GM18526 (cell line): ENCODE measurements around the gene WFS1.

Source experiments
- POLR2A ChIP-seq: IDR thresholded peaks from 3 replicates; pipeline ENCODE4 v1.6.1; 2011; ENCODE audit not compliant: insufficient read length; ENCODE audit errors: extremely low read depth

WFS1 gene

DNA sequence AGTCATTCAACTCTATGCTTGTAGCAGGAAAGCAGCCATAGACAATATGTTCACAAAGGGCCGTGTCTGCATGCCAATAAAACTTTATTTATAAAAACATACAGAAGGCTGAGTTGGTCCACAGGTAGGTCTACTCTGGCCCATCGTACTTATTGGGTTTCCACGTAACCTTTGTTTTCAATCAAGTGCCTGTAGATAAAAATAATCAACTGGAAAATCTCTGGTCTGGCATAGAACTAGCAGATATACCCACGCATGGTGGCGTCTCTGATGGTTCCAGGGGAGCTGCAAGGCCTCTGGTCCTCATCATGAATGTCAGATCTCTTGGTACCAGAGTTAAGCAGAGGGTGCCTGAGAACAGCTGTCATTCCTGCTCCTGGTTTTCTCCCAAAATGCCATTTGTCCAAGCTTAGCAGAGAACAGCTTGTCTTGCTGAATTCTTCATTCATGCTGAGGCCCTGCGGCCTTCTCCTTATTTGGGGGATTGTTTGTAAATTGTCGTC lies 37.9 kb upstream of the WFS1 start:
- TF ChIP-seq POLR2A = no peak

DNA sequence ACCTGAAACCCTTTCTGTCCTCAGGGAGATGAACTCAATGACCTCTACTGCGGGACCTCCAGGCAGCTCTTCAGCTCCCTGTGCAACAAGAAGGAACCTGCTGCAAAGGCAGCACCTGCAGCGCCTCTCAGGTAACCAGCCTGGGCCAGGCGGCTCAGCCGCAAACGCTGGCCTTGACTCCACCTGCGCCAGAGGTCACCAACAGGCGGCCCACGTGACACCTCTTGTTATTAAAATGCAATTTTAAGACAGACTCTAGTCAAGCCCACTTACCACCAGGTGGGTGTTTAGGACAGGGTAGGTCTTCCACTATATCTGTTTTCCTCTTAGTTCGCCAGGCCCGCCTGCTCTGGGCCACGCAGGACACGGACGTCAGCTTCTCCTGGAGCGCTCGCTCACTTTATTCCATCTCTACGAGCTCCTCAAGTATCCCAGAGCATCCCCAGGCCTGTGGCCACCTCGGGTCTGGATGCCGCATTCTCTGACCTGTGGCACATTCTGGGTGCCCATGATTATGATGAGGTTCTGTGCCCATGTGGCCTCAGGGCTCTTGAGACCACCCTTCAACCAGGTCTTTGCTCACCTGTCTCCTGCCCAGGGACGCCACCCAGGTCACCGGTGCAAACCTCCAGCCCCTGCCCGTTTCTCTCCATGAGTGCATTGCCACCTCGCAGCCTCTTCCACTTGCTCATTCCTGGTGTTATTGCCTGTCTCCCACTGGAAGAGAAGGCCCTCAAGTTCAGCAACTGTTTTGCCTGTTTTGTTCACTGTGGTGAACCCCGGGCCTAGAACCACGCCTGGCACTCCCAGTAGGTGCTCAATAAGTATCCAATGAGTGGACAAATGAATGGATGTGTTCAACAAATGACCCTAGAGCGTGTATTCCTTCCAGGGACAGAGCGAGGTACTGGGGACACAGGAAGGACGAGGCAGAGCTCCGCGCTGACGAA lies 36.5 kb upstream of the WFS1 start:
- TF ChIP-seq POLR2A = no peak

DNA sequence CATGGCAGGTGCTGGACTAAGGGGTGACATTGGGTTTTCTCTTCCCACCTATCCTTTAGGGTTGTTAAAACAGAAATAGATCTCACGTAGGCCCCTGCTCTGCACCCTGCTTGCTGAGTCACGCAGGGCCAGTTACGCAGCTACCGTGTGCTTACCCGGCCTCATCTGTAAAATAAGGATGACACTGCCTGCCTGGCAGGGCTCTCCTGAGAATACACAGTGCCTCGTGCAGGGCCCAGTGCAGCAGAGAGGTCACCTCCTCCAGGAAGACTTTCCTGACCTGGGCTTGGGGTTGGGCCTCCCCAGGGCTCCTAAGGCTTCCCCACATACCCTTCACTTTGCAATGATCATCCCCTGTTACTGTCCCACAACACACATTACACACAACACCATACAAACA lies 35.7 kb upstream of the WFS1 start:
- TF ChIP-seq POLR2A = no peak

DNA sequence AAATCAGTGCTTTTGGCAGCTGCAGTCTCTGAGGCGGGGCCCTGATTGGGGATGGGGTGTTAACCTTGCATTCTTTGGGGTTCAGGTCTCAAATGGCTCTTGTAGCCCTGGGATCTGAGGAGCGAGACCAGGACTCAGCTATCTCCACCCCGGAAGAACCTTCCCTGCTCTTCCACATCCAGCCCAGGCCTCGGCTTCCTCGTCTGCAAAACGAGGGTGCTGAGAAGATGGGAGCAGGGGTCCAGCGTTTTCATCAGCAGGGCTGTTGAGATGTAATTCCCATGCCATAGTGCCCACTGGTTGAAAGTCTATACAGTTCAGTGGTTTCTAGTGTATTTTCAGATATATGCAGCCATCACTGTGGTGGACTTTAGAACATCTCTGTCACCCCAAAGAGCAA lies 34.6 kb upstream of the WFS1 start:
- TF ChIP-seq POLR2A = no peak

DNA sequence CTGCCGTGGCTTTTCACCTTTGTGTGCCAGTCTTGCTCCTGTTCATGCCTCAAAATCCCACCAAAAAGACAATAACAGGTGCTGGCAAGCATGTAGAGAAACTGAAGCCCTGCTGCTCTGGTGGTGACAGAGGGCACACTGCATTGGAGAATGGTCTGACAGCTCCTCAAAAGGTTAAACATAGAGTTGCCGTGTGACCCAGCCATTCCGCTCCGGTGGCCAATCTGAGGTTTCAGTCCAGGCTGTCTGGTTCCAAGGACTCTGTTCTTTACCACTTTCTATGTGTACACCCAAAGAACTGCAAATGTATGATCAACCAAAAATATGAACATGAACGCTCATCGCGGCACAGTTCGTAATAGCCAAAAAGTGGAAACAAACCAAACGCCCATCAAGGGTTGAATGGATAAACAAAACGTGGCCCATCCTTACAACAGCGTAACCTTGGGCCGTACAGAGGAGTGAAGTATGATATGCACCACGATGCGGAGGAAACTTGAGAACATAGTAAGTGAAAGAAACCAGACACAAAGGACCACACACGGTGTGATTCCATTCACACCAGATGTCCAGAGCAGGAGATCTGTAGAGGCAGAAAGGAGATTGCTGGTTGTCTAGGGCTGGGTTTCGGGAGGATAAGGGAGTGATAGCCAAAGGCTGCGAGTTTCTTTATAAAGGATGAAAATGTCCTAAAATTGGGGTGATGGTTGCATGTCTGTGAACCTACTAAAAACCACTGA lies 33.6 kb upstream of the WFS1 start:
- no peak for TF ChIP-seq POLR2A

DNA sequence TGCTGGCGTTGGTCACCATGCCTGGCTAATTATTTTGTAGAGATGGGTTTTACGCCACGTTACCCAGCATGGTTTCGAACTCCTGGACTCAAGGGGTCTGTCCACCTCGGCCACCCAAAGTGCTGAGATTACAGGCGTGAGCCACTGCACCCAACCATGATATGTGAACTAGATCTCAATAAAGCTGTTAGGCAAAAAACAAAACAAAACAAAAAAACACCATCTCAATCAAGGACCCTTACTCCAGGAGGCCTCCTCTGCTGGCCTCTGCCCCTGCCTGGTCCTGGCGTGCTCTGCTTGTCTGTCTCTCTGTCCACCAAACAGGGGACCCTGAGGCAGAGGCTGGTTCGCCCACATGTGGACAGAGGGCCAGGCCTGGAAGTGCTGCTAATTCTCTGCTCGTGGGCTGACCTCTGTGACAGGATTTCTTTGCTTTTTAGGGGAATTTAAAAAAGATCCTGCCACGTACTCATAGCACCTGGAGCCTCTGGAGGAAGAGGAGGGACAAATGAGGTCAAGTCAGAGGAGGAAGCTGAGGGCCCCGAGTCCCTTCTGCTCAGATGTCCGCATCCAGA lies 32.7 kb upstream of the WFS1 start:
- no peak for TF ChIP-seq POLR2A

DNA sequence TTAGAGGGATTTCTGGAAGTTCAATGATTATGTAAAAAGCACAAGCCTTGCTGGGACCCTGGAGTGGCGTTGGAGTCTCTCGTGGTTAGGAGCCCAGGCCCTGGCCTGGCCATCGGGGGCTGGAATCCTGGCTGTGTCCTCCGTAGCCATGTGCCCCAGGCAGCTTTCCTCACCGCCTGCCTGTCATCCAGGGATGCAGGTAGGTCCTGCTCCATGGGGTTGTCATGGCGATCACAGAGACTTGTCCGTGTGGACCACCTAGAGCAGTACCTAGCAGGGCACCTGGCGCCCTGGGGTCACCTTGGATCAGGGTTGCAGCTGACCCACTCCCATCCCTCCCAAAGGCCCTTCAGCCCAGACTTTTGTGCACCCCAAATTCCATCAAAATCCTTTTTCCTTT lies 30.2 kb upstream of the WFS1 start:
- no peak for TF ChIP-seq POLR2A

DNA sequence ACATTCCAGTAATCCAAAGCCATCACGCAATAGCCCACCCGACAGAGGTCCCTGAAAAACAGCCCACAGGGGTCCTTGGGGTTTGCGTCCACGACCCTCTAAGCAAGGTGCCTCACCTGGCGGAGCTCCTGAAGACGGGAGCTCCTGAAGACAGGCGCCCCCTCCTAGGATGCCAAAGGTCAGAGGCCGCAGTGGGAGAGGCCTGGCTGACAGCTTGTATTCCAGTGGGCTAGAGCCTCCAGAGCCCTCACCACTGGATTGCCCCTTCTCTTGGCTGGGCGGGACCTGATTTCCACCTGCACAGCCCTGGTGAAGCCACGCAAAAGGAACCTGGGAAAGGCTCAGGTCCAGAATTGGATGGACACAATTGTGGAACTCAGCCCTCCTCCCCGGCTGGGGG lies 29.7 kb upstream of the WFS1 start:
- TF ChIP-seq POLR2A = no peak

DNA sequence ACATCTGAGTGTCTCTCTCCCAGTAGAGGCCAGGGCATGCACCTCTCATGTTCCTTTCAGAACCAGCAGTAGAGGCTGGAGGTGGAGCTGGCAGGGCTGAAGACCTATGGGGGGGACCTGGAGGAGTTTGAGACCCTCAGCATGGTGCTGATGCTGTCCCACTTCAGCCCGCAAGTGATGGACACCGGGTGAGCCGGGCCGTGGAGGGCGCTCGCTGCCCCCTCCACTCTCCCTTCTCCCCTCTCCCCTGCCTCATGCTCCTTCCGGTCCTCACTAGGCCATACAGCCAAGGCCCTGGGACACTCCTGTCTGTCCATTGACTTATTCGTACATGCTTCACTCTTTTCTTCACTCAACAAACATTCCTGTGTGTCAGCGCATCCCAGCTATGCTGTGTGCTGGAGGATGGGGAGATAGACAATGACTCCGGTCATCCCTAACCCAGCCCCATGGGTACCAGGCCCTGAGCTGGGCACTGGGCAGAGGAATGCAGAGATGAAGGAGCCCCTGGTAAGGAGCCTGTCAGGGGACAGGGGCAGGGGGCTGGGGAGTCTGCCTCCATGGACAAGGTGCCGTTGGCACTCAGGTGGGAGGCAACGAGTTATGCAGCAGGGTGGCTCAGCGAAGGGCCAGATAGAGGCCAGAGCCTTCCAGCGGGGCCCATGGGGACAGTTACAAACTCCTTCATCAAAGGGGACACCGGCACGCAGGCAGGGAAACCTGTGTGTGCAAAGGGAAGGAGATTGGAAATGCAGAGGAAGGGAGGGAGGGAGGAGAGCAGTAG lies 28.4 kb upstream of the WFS1 start:
- TF ChIP-seq POLR2A = no peak

DNA sequence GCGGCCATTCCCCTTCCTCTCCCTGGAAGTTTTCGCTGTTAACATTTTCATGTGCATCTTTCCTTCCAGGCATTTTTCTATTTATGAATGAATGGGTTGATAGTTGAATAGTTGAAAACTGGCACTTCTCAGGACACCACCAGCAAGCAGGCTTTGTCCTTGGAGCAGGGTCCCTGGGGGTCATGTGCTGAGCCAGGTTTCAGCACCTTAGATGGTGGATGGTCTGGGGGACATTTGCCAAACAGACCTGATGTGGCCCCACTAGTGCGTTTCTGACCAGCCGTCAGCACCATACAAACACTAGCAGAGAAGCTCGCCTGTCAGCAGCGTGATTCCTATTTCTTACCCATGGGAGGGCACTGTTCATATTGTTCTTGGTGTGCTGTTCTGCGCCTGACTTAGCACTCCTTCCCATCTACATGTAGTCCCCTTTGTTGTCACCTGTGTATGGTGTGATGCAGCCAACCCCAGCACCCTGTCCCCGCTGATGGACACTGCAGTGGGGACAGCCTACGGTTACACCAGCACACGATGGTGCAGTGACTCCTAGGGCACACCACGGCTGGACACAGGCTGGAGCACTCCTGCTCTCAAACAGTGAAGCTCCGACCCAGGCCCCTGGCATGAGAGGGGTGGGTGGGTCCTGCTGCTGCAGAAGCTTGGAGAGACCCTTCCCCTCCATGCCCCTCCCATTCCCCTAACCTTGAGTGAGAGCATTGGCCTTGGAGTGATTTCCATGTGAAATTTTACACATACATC lies 27.2 kb upstream of the WFS1 start:
- TF ChIP-seq POLR2A = no peak

DNA sequence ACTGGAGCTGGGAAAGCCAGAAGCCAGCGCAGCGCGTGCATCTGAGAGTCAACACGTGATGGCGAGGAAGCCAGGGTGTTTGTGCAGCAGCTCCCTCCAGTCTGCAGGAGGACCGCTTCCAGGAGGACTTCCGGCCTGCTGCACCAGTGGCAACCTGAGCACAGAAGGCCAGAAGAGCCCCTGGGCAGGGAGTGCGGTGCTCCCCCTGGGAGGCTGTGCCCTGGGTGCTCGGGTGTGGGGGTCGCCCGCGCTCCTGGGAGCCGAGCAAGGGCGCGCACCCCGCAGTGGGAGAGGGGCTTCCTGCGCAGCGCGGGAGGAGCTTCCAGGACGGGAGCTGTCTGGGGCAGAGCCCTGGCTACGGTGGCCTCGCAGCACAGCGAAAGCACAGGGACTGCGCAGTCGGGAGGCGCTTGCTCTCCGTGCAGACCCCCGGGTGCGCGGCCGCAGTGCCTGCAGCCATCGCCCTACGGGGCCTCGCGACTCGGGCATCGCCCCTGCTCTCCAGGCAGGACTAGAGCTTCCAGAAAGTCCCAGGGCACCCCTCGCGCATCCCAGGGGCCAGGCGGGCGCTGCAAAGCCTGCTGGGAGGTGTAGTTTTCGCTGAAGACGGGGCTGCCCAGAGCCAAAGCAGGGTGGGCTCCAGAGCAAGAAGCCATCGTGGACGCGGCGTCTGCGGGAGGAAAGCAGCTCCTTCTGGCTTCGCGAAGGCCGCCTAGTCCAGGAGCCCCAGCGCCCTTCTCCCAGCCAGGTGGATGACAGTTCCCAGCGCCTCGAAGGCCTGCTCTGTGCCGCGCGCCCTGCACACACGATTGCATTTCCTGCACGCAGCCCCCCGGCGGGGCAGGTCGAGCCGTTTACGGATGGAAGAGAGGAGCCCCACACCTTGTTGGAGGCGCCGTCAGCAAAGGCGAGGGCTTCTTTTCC lies 24.1 kb upstream of the WFS1 start:
- TF ChIP-seq POLR2A = no peak

DNA sequence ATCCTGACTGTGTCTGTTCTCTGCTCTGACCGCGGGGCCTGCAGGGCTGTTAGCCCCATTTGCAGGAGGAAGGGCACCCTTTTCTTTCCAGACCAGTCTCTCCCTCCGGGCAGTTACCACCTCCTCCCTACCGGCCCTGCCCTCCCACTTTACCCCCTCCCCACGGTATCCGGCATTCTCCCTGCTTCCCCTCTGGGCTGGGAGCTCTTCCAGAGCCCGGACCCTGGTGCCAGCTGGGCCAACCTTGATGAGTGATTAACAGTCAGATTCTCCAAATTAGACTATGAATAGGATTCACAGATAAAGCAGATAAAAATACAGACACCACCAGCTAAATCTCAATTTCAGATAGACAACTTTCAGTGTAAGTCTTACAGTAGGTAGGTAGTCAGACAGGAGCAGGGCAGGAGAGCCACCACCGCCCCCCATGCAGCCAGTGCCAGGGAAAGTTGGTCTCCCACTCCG lies 23.4 kb upstream of the WFS1 start:
- TF ChIP-seq POLR2A = no peak

DNA sequence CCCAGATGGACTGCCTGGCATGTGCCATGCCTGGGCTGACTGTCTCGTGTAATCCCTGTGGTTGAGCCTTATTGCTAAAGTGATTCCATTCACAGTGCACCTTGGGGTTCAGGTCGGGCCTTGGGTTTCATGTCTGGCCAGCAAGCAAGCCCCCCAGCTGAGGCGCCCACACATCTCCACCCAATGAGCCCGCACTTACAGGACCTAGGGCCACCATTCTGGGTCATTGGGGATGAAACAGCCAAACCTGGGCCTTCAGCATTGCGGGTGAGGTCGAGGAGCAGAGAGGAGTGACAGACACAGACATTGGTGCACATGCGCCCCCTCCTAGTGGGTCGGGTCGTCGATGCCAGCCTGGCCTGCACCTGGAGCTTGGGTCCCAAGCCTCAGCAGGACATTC lies 21.3 kb upstream of the WFS1 start:
- no peak for TF ChIP-seq POLR2A
